GM15510 (cell line): ENCODE data around the gene GTF3C6.

Experiments used
- POLR2A ChIP-seq: IDR thresholded peaks from 3 replicates; pipeline ENCODE4 v1.6.1; 2011; ENCODE audit warnings: borderline replicate concordance; ENCODE audit not compliant: insufficient read length; ENCODE audit errors: extremely low read depth

The GTF3C6 gene, protein sequence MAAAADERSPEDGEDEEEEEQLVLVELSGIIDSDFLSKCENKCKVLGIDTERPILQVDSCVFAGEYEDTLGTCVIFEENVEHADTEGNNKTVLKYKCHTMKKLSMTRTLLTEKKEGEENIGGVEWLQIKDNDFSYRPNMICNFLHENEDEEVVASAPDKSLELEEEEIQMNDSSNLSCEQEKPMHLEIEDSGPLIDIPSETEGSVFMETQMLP

DNA sequence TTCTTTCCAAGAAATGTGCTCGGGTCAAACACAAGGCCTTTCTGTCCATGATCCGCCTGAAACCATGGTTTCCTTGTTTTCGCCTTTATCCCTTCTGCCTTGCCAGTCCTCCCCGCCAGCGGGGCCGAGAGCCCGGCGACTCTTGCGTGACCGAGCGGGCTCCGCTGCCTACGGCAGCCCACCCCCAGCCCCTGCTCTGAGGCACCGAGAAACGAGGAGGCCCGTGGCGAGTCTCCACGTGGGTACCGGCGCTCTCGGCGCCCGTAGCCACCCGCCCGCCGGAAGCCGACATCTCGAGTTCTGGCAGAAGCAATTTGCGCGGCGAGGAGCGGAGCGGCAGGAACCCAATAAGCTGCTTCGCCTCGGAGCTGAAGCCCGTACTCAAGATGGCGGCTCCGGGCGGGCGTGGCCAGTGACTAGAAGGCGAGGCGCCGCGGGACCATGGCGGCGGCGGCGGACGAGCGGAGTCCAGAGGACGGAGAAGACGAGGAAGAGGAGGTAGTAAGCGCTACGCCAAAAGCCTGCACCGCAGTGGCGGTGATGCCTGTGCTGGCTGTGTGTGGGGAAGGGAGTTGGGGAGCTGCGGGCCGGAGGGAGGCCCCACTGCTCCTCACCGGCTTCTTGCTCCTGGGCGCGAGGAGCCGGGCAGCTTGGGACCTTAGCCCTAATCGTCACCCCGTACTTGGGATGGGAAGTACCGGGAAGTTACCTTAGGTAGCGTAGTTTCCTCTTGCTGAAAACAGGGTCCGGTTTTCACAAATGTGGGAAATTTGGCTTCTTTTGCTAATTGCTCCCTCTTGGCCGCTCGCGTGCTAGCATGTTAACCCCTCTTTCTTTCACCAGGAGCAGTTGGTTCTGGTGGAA, at the start of gene GTF3C6:
GTF3C6 (plus strand) TSS at position 378 of the 864 bp plus-strand sequence; CDS start at position 442, 64 bp downstream.
- TF ChIP-seq POLR2A: peak; percentile 97

DNA sequence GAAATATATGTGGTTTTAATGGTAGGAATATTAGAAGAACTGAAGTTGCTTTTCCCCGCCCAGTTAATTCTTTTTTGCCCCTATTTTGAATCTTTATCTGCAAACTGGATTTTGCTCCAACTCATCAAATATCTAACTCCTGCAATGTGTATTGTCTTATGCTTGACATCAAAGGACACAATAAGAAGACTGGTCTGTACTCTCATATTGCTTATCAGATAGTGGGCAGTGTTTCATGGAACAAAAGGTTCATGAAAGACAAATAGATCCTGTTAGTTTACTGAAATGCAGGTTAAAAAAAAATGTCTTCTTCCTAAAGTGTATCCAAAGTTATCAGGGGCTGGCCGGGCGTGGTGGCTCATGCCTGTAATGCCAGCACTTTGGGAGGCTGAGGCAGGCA, 27.7 kb upstream of the GTF3C6 start:
- TF ChIP-seq POLR2A: no peak

DNA sequence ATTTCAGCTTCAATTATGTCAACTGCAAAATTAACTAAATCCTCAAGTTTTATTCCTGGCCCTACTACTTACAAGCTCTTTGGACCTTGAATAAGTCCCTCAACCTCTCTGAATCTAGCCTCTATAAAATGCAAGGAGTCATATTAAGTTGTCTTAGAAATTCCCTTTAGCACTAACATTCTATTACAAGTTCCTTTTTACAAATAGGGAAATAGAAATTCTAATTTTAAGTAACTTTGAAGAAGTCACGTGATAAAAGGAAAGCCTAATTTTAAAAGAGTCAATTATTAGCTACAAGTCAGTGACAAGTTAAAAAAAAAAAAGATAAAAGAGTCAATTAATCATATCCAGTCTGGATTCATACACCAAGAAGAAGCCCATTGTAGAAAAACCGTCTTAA, 24.6 kb upstream of the GTF3C6 start:
- no peak for TF ChIP-seq POLR2A

DNA sequence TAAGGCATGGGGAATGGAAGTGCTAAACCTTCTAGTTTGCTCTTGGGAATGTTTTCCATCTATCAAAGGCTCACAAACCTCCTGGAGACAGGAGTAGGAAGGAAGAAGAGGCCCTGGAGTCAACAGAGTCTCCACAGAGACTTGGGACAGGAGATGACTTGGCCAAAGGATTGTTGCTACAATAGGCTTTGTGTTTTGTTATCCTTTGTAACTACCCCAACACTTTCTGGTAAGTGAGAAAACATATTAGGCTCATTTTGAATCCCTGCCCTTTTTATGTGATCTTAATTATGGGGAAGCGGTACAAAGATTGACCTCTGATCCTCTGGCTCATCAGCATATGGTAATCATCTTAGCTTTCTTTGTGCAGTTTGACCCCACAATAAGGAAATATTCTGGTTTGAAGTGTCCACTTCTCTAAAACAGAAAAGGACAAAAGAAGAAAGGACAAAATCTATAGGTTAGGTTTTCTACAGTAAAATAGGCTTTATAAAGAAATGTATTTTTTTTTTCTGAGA, 24.1 kb upstream of the GTF3C6 start:
- TF ChIP-seq POLR2A: no peak

DNA sequence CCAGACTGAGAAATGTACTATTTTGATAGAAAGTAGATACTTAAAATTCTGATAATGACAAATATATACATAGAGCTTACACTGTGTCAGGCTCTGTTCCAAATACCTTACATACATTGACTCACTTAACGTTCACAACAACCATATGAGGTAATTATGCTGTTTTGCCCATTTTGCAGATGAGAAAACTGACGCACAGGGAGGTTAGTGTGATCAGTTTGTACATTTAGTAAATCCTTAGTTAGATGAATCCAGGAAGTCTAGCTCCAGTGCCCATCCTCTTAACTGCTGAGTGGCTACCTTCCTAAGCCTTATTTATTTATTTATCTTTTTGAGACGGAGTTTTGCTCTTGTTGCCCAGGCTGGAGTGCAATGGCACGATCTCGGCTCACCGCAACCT, 23.3 kb upstream of the GTF3C6 start:
- TF ChIP-seq POLR2A: no peak

DNA sequence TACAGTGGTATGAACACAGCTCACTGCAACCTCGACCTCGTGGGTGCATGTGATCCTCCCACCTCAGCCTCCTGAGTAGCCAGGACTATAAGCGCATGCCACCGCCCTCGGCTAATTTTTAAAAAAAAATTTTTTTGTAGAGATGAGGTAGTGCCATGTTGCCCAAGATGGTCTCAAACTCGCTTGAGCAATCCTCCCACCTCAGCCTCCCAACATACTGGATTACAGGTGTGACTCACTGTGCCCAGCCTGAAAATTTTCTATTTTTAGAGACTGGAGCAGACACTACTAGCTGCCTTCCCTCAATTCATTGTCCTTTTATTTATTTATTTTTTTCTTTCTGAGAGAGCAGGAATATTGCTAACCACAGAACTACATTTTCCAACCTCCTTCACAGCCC, 20.3 kb upstream of the GTF3C6 start:
- no peak for TF ChIP-seq POLR2A

DNA sequence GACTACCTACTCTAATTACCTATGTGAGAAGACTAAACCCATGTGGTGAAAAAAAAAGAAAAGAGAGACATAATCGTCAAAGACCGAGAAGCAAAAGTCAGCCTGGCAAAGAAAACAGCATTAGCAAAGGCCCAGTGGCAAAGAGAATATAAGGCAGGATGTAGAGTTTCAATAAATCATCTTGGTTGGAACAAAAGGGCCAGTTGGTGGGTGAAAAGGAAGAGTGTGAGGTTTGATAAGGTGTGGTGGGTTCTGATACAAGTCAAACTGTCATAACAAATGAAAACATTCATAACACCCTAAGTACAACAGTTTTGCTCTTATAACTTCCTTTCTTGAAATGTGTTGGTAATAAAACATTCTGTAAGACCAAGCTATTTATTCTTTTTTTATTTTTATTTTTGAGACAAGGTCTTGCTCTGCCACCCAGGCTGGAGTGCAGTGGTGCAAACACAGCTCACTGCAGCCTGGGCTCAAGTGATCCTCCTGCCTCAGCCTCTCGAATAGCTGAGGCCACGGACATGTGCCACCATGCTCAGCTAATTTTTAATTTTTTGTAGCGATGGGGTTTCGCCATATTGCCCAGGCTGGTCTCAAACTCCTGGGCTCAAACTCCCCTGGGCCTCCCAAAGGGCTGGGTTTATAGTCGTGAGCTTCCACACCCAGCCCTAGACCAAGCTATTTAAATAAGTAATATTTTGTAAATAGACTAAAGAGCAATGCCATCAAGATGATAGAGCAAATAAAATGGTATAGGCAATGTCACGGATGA, 18.9 kb upstream of the GTF3C6 start:
- TF ChIP-seq POLR2A: no peak

DNA sequence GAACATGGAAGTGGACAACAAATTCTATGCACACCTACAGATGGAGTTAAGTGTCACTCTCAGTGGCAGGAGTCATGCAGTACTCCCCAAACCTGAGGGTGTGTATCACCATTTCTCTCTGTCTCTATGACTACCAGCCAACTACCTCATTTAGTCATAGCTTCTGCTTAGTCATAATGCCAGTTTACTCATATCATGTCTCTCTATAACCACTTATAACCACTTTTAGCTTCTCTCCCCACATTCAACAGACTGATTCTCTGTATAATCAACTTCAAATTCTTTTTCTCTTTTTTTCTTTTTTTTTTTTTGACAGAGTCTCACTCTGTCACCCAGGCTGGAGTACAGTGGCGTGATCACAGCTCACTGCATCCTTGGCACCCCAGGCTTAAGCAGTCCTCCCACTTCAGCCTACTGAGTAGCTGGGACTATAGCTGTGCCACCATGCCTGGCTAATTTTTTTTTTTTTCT, 13.8 kb upstream of the GTF3C6 start:
- no peak for TF ChIP-seq POLR2A

DNA sequence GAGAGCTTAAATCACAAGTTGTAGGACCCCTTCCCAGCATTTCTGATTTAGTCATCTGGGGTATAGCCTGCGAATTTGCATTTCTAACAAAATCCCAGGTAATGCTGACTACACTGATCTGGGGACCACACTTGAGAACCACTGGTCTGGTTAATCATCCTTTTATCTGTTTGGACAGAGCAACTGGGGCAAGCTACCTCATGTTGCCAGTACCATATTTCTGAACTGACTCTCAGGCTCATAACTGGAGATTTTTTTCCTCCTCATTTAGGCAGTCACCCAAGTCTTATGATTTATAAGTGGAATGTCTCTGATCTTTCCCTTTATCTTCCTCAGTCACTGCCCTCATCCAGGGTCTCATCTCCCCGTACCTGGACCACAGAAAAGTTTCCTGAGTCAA, 12.0 kb upstream of the GTF3C6 start:
- TF ChIP-seq POLR2A: no peak

DNA sequence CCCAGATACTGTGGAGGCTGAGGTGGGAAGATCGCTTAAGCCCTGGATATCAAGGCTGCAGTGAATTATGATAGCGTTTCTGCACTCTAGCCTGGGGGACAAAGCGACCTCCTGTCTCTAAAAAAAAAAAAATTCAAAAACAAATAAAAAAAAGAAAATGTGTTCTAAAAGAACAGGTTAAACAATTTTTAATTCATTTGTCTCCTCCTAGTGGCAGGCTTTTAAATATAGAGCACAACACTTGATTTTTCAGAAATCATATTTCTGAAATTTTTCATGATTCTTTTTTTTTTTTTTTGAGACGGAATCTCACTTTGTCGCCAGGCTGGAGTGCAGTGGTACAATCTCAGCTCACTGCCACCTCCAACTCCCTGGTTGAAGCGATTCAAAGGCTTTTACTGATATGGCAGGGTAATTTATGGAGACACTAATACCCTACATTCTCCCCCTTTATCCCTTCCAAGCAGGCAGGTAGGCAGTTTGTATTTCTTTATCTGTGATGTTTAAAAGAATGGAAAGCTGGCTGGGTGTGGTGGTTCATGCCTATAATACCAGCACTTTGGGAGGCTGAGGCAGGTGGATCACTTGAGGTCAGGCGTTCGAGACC, 8.7 kb upstream of the GTF3C6 start:
- TF ChIP-seq POLR2A: no peak

DNA sequence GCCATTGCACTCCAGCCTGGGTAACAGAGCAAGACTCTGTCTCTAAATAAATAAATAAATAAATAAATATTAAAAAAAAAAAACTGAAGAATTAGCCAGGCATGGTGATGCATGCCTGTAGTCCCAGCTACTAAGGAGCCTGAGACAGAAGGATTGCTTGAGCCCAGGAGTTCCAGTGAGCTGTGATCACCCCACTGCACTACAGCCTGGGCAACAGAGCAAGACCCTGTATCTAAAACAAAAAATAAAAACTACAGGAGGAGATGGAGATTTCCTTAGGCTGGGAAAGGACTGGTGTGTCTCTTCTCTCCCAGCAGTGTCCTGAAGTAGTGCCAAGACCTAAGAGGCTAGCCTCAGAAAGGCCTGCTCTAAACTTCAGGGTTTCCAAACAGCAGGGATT, 8.1 kb upstream of the GTF3C6 start:
- no peak for TF ChIP-seq POLR2A

DNA sequence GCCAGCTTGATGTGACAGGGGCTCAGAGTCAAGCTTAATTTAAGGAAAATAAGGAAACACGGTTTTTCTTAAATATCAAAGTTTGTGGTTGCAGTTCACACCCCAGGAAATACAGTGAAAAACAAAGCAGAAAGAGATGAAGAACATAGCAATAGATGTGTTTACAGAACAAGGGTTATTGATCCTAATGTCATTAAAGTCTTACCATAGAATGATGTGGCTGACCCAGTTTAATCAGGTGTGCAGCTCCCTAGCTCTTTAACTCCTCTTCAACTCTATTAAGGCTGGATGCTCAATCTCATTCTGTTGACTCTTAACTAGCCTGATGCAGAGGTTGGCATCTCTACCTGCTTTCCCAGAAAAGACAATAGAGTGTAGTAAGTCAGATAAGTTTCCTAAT, 7.5 kb upstream of the GTF3C6 start:
- TF ChIP-seq POLR2A: no peak

DNA sequence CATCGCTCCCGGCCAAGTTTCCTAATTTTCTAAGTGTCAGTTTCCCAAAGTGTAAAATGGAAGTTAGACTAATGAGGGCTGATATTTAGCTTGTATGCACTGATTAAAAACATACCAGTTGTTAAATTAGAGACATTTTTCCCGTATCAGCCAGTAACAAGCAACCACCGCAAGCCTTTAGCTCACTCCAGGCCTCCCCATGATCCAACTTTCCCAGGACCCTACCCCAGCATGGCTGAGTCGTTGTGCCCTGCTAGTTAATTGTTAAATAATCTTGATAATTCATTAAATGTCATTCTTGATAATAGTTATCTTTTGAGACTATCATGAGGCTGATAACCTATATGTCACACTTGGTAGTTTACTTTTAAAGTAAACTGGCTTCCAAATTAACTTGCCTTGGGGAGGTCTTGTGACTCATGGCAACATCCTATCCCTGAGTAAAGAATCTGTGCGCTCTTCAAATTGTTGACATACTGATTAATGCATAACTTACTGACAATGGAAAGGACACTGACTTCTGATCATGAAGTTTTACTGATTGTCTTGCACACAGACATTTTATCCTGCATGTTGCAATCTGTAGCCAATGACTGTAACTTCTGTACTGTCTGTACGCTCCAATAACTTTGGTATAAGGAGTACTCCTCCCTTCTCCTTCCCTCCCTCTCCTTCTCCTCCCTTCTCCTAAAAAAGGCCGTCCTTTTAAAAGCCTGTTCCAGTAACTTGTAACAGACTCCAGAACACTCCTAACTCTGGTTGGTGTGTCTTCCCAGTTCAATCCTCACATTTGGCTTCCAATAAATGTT, 6.3 kb upstream of the GTF3C6 start:
- no peak for TF ChIP-seq POLR2A

DNA sequence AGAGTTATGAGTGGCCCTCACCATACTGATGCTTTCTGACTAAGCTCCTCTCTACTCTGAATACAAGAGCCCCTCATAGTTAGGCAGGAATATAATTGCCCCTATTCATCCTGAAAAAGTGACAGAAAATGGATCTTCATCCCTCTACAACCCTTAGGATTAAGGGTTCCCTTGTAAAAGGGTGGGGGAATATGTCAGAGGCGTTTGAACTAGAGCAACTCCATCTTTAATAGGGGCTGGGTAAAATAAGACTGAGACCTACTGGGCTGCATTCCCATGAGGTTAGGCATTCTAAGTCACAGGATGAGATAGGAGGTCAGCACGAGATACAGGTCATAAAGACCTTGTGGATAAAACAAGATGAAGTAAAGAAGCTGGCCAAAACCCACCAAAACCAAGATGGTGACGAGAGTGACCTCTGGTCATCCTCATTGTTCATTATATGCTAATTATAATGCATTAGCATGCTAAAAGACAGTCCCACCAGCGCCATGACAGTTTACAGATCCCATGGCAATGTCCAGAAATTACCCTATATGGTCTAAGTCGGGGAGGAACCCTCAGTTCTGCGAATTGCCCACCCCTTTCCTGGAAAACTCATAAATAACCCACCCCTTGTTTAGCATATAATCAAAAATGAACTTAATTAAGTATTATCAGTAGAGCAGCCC, 4.7 kb upstream of the GTF3C6 start:
- TF ChIP-seq POLR2A: no peak

DNA sequence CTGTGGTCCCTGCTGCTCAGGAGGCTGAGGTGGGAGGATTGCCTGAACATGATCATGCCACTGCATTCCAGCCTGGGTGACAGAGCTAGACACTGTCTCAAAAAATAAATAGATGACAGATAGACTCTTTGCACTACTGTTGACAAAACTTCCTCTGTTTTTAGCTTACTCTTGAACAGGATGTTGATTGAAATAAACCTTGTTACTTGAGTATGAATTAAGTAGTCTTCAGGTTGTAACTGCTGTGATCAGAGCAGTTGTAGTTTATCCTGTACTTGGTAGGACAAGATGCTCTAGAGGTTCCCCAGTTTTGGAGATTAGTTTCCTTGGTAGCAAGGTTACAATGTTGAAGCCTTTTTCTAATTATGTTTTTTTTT, 1.5 kb downstream of the GTF3C6 start:
- TF ChIP-seq POLR2A: no peak
